Measurements from ENCODE around the gene GRK5. TPM values are rescaled to one million over a fixed set of nuclear protein-coding genes. Genes with fewer than 3 reads are reported as not detected.

Gene GRK5
- total RNA-seq, 2 donors from 2014 or later = 85.3 to 90.2 TPM

- no peaks in the 10 kb centered on the region for H3K9me3 ChIP-seq
- ATAC-seq (ENCODE audit: insufficient number of reproducible peaks, low FRiP score, low read depth) (no peak), DNase-seq (ENCODE audit: low spot score) (no peak)
- no peaks in the 10 kb centered on the region for H3K27me3 ChIP-seq (replicated peaks; ENCODE audit: insufficient read depth)
- TF ChIP-seq CTCF (IDR thresholded peaks at IDR 0.05) = no peak
- H3K27ac ChIP-seq = no peak overlapping the region
- H3K4me3 ChIP-seq = no peak overlapping the region
- H3K4me1 ChIP-seq (ENCODE audit: control insufficient read depth in 1 of 2, low read depth in 2 of 2) = peaks cover 0 to 5% of the 10 kb centered on the region in 2 donors
- H3K36me3 ChIP-seq = peaks cover 4% of the 10 kb centered on the region
These were observed 175.9 kb downstream of the GRK5 start for GRCh38 chr10:119383174-119383856.

DNA sequence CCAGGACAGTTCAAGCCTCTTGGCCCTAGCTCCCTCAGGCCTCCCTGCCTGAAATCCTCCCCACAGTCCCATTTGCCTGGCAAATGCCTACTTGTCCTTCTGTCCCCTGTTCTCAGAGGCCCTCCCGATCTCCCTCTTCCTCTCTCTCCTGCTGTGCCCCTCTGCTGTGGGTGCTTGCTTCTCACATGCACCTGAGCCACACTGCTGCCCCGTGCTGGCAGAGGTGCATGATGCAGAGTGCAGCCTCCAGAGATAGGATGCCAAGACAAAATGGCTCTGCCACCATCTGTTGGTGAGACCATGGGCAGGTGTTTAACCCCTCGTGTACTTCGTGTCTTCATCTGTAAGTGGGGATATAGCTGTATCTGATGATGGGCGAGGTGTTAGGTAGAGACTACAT, 176.8 kb downstream of the GRK5 start:
- DNase-seq (ENCODE audit: low spot score) (no peak), ATAC-seq (ENCODE audit: insufficient number of reproducible peaks, low FRiP score, low read depth) (no peak)
- Histone ChIP-seq H3K27ac (no peak overlapping the region), H3K27me3 (replicated peaks; ENCODE audit: insufficient read depth) (no peaks in the 10 kb centered on the region), H3K9me3 (no peaks in the 10 kb centered on the region), H3K4me3 (no peak overlapping the region), H3K36me3 (peaks cover 4% of the 10 kb centered on the region), H3K4me1 (ENCODE audit: control insufficient read depth in 1 of 2, low read depth in 2 of 2) (no peaks in the 10 kb centered on the region)
- no peak for TF ChIP-seq CTCF (IDR thresholded peaks at IDR 0.05)

DNA sequence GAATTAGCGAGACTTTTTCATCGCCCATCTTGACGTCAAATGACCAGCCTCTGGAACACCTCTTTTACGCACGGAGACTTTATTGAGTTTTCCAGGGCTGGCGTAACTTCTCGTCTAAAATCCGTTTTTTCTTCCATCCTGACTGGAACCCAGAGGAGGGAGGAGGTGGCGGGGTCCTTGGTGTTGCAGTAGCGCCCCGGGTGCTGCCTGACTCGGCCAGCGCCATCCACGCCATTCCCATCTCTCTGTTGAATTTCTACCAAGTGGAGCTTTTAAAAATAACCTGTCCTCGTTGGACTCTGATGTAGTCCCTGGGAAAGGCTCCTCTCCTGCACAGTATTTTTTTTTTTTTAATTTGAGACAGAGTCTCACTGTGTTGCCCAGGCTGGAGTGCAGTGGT, 179.3 kb downstream of the GRK5 start:
- Histone ChIP-seq H3K9me3 (no peaks in the 10 kb centered on the region), H3K4me1 (ENCODE audit: control insufficient read depth in 1 of 2, low read depth in 2 of 2) (peaks cover 0 to 8% of the 10 kb centered on the region in 2 donors), H3K36me3 (no peaks in the 10 kb centered on the region), H3K27me3 (replicated peaks; ENCODE audit: insufficient read depth) (no peaks in the 10 kb centered on the region), H3K4me3 (no peak overlapping the region), H3K27ac (no peak overlapping the region)
- no peak for ATAC-seq (ENCODE audit: insufficient number of reproducible peaks, low FRiP score, low read depth)
- no peak for TF ChIP-seq CTCF (IDR thresholded peaks at IDR 0.05)
- no peak for DNase-seq (ENCODE audit: low spot score)

DNA sequence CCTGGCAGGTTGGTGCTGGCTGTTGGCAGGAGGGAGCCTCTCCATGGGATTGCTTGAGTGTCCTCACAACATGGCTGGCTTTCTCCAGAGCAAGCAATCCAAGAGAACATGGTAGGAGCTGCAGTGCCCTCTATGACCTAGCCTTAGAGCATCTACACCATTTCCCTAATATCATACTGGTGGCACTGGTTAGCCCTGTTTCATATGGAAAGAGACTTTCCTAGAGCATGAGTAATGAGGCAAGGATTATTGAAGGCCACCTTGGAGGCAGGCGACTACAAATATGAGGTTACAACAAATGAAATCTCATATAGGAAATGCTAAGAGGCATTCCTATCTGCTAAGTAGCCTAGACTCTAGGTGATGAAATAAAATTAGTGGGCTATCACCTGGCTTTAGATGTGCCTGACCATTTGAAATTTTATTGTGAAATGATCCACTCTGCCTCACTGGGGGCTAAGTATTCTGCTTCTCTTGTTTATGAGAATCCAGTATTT, 181.5 kb downstream of the GRK5 start:
- Histone ChIP-seq H3K27ac (no peak overlapping the region), H3K4me3 (no peak overlapping the region), H3K27me3 (replicated peaks; ENCODE audit: insufficient read depth) (no peaks in the 10 kb centered on the region), H3K36me3 (no peaks in the 10 kb centered on the region), H3K4me1 (ENCODE audit: control insufficient read depth in 1 of 2, low read depth in 2 of 2) (peaks cover 0 to 19% of the 10 kb centered on the region in 2 donors), H3K9me3 (no peaks in the 10 kb centered on the region)
- no peak for ATAC-seq (ENCODE audit: insufficient number of reproducible peaks, low FRiP score, low read depth)
- no peak for TF ChIP-seq CTCF (IDR thresholded peaks at IDR 0.05)
- DNase-seq (ENCODE audit: low spot score) = no peak

- Histone ChIP-seq H3K36me3 (no peaks in the 10 kb centered on the region), H3K27me3 (replicated peaks; ENCODE audit: insufficient read depth) (no peaks in the 10 kb centered on the region), H3K4me3 (no peak overlapping the region), H3K27ac (no peak overlapping the region), H3K9me3 (no peaks in the 10 kb centered on the region), H3K4me1 (ENCODE audit: control insufficient read depth in 1 of 2, low read depth in 2 of 2) (peaks cover 0 to 25% of the 10 kb centered on the region in 2 donors)
- DNase-seq (ENCODE audit: low spot score) (no peak), ATAC-seq (ENCODE audit: insufficient number of reproducible peaks, low FRiP score, low read depth) (peak; percentile 41)
- no peak for TF ChIP-seq CTCF (IDR thresholded peaks at IDR 0.05)
These were observed 184.3 kb downstream of the GRK5 start for GRCh38 chr10:119391440-119392251.
